Activated gamma-delta T cell treated with Interleukin-2 at 50 U/mL for 16 hours (primary cell): ENCODE data around the gene MIS12.
A peak's percentile ranks its signal among the peaks of the same experiment; 100 is the strongest.

Experiments
- DNase-seq: peaks from one replicate; pipeline ENCODE4 v3.0.0-alpha.2; 2020

The MIS12 gene

DNA sequence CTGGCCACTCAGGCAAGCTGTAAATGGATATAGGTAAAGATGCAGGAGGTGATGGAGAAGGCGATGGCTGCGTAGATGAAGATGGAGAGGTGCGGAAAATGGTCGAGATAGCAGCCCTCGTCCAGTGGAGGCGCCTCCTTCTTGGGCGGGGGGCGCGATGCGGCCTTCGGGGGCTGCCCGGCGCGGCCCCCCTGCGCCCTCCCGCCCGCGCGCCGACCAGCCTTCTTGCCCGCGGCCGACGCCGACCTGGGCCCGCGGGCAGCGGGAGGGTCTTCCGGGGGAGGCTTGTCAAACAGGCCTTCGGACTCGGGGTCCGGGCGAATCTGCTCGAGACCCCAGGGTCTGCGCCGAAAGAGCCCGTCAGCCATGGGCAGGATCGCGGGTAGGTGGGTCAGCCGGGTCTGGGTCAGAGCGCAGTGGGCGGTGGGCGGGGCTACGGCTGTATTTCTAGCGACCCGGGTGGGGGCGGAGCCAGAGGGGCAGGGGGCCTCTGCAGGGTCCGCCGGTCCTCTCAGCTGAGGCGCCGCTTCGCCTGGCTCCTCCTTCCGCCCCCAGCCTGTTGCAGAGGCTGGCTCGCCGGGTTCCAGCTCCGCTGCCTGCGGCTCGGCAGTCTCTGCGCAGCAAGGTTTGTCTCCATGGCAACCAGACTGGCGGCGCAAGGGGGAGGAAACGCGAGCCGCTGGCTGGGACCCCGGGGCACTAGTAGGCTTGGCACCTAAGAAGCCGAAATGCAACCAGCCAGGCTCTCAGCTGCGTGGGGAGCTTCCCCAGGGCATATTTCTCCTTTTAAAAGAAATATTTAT, 14.4 kb downstream of the MIS12 start:
- DNase-seq = peak; percentile 73

DNA sequence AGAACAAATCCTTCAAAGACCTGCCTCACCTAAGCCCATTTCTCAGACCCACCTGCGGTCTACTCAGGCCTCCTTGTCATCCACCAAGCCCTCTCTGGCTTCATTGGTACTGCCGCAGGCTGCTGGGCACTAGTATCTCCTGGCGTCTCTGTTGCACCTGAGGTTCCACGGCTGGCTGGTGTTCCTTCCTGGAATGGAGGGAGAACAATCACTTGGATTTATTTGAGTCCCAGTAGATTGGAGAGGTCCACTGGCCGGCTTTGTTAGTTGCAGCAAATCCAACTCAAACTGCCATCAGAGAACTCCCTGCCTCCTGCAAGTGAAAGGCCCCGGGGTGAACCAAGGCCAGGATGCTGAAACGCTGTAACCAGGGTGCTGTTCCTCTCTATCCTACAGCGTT, 15.3 kb downstream of the MIS12 start:
- DNase-seq = no peak

- DNase-seq = no peak
These were observed 16.2 kb downstream of the MIS12 start for GRCh38 chr17:5502552-5502951.

DNA sequence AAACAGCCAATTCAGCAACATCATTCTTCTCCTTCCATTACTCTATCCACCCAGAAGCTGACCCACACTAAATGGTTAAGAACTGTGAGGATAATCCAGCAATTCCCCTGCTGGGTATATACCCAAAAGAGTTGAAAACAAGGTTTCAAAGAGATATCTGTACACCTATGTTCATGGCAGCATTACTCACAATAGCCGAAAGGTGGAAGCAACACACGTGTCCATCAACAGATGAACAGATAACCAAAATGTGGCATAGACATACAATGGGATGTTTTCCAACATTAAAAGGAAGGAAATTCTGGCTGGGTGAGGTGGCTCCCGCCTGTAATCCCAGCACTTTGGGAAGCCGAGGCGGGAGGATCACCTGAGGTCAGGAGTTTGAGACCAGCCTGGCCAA, 19.9 kb downstream of the MIS12 start:
- DNase-seq = no peak

DNA sequence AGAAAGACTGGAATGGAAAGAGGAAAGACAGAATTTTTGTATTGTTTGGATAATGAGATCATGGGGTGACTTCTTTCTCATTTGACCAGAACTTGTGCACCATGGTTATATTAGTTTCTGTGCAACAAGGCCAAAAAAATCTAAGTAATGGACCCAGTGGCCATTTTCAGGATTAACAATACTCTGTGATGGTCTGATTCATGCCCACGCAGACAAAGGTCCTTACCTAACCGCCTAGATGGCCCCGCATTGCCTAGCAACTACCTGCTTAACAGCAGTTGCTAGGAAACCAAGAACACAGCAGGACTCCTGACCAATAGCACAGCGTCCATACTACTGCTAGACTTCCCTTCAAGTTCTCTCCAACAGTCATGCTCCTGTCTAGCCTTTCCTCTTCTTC, 22.4 kb downstream of the MIS12 start:
- DNase-seq = no peak

DNA sequence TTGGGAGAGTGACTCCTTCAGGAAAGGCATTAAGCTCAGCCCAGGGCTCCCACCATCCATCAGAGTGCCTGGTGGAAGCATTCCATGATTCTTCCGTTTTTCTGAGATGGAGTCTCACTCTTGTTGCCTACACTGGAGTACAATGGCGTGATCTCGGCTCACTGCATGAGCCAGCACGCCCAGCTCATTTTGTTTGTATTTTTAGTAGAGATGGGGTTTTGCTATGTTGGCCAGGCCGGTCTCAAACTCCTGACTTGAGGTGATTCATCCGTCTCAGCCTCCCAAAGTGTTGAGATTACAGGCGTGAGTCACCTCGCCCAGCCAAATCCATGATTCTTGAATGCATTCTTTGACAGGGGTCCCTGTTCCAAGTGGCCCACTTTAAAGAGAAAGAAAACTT, 23.1 kb downstream of the MIS12 start:
- DNase-seq = no peak

DNA sequence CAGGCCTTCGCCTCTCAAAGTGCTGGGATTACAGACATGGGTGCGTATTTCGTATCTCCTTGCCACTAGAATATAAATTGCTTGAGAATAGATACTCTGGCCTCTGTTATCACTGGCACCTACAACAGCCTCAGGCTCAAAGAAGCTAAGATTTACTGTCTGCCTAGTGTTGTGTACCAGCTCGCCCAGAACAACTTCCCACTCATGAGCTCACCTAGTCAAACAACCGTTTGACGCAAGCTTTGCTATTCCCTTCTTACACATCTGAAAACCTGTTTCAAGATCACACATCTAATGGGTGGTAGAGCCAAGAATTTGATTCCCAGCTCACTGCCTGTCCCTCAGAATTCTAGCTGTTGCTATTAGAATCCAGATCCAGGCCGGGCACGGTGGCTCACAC, 24.4 kb downstream of the MIS12 start:
- no peak for DNase-seq

- DNase-seq = no peak
These were observed 25.2 kb downstream of the MIS12 start for GRCh38 chr17:5511401-5512225.

DNA sequence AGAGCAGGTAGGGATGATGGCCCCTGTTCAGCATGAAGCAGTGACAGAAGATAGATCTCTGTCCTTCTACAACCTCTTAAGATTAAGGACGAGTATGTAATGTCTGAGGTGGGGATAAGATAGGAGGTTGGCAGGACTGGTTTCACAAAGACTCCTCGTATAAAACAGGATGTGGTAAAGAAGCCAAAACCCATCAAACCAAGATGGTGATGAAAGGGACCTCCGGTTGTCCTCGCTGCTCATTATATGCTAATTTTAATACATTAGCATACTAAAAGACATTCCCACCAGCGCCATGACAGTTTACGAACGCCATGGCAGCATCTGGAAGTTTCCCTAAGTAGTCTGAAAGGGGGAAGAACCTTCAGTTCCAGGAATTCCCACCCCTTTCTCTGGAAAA, 27.3 kb downstream of the MIS12 start:
- DNase-seq = no peak

DNA sequence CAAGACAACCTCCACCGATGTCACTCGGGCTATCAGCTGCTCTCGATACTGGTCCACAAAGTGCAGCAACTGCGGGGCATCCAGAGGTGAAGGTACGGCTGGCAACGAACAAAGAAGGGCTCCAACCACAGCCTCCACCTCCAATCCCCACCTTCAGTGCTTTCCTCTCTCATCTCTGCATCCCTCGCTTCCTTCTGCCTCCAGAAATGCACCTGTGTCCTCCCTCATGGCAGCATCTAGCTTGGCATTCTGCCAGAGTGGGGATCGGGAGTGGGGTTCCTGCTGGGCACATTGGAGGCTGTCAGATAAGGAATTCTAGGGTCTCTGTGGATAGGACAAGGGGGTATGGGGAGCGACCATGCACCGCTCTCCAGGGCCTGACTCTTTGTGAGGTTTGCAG, 28.6 kb downstream of the MIS12 start:
- no peak for DNase-seq

DNA sequence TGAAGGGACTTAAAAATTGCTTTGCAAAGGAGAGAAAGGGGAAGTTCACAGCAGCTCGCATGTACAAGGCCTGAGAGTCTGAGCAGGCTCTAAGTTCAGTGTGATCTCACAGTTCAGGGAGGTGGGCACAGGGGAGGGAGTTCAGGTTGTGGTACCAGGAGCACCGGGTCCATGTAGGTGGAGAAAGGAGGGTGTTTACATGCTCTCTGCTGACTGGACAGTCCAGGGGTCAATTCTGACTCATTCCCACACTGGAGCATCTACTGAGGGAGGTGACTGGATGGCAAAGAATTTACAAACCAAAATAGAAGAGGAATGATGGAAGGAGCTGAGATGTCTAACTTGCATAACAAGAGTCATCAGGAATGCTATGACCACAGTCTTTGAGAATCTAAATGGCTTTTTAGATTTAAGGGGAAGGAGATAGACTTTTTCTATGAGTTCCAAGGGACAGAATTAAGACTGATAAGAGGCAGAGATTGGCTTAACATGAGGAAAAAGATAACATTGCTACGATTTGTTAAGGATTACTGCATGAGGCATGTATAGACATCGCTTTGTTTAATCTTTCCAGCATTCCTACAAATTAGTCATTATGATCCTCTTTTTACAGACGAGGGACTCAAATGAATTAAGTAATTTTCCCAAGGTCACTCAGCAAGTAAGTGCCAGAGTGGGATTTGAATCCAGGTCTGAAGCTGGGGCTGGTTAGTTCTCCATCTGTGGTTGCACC, 29.9 kb downstream of the MIS12 start:
- no peak for DNase-seq

GRCh38 chr17:5522476-5522875, 36.1 kb downstream of the MIS12 start:
- no peak for DNase-seq

GRCh38 chr17:5523249-5523648, 36.9 kb downstream of the MIS12 start:
- no peak for DNase-seq

GRCh38 chr17:5526821-5527598, 40.6 kb downstream of the MIS12 start:
- DNase-seq = no peak

DNA sequence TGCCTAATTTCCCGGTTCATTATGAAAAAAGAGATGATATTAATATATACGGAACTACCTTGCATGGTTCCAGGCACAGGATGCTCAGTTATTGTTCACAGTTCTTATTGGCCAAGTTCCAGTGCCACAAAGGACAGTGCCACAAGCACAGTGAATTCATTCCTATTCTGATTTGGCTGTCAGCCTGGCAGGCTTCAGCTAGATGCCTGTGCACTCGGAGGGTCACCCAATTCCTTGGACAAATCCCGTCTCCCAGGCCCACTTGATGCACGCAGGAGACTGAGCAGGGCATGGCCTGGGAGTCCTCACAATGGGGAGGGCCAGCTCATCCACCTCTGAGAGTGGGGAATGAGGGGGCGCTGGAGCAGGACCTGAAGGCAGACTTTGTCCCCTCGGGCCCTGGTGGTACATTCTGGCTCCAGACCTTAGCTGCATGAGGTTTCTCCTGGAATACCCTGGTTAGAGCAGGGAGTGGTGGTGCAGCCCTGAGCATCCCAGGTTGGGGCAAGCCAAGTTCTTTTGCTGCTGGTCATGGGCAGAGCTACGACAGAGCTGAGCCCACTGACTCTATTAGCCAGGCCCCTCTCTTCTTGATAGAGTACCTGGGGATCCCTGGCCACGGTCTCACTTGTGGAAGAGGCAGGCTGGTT, 41.4 kb downstream of the MIS12 start:
- DNase-seq = no peak

DNA sequence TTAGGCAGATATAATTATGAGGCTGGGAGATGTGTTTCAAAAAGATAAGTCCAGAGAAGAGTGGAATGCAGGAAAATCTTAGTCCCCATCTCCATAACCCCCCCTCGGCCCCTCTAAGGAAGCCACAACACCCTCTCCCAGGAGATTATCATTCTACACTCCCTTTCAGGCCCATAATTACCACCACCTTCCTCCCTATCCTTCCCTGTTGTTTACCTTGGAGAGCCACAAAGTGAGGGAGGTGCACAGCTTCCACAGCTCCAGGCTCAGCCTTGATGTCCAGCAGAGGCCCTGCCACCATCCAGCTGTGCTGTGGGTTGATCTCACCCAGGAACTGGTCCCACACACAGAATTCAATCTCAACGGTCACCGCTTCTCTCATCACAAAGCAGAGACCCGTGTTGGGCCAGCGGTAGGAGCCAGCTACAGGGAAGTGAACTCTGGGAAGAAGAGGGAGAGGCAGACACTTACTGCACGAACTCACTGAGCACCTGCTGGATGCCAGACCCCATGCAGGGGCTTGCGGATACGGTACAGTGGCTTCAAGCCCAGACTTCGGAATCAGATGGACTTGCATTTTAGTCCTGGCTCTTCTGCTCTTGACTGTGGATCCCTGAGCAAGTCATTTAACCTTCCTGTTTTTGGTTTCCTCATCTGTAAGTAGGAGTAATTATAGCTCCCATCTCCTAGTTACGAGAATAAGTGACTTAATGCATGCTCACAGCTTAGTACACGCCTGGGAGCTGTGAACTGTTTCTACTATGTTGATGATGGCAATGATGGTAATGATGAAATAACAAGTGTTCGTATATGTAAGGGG, 44.1 kb downstream of the MIS12 start:
- no peak for DNase-seq

- DNase-seq = no peak
These were observed 44.7 kb downstream of the MIS12 start for GRCh38 chr17:5531085-5531418.

DNA sequence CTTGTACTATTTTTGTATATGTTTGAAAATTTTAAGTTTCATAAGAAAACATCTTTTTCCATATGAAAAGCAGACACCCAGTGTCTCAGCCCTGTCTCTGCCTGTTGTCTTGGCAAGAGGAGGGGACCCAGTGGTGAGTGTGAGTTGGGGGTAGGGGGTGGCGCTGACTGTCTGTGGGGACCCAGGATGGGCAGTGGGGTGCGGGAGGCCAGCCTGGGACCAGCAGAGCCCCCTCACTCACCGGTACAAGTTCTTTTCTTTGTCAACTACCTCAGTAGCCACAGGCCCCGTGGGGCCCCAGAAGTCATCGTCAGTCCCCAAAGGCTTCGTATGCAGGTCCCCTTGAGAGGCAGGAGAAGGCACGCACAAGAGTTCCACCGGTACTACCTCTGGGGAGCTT, 46.2 kb downstream of the MIS12 start:
- no peak for DNase-seq

GRCh38 chr17:5533486-5534315, 47.3 kb downstream of the MIS12 start:
- DNase-seq = no peak

DNA sequence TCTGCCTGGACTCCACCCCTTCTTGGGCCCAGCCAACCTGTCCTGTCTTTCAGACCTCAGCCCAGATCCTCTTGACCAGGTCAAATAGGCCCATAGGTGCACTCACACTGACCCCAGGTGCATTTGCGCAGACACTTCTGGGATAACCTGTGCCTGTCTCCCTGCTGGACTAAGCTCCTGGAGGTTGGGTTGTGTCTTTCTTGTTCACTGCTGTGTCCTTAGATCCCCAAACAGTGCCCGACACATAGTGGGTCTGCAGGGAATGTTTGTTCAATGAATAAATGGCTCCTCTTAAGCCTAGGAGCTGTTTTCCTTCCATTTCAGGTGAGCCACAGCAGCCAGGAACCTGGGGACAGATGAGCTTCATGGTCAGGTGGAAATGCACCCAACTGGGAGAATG, 49.1 kb downstream of the MIS12 start:
- DNase-seq = no peak
